SJSA1 (cell line): ENCODE measurements around the gene PLAAT4. TPM values are rescaled to one million over a fixed set of nuclear protein-coding genes. Genes with fewer than 3 reads are reported as not detected.
"Not testable (repeated sequence)": the region's sequence is repeated elsewhere in the genome, so short reads cannot be mapped to it uniquely, and the experiment has no call there.

ENCODE experiments used
- DNase-seq, 2 experiments: peaks; one replicate each; pipeline ENCODE4 v3.0.0-alpha.2; 2015 to 2020; ENCODE audit warnings: low spot score in 2 of 2, low read depth in 1 of 2
- H3K27ac ChIP-seq: fragments of 250-450 bp; sonication (Bioruptor Pico); 2 replicates; pipeline ENCODE4 v1.5.1; 2020; ENCODE audit warnings: mild to moderate bottlenecking, moderate library complexity
- H3K27me3 ChIP-seq: fragments of 250-450 bp; sonication (Bioruptor Pico); replicated peaks from 2 replicates; pipeline ENCODE4 v1.5.1; 2020; ENCODE audit warnings: mild to moderate bottlenecking, moderate library complexity
- H3K36me3 ChIP-seq: fragments of 250-450 bp; sonication (Bioruptor Pico); 2 replicates; pipeline ENCODE4 v1.5.1; 2020; ENCODE audit warnings: mild to moderate bottlenecking
- H3K4me1 ChIP-seq: fragments of 250-450 bp; sonication (Bioruptor Pico); replicated peaks from 2 replicates; pipeline ENCODE4 v1.6.1; 2021; ENCODE audit warnings: mild to moderate bottlenecking
- H3K4me3 ChIP-seq: fragments of 250-450 bp; sonication (Bioruptor Pico); 2 replicates; pipeline ENCODE4 v1.5.1; 2020; ENCODE audit warnings: mild to moderate bottlenecking
- H3K9me3 ChIP-seq: fragments of 250-450 bp; sonication (Bioruptor Pico); replicated peaks from 2 replicates; pipeline ENCODE4 v1.5.1; 2020; ENCODE audit warnings: mild to moderate bottlenecking
- total RNA-seq: library from RNA; depleted of rRNA; stranded (reverse); fragments of >200 nt; shearing (Covaris generic); gene quantifications from 2 replicates; pipeline ENCODE4 v1.2.3, GENCODE V29; 2014; rRNA removed

PLAAT4 gene
- total RNA-seq, 1 experiment from 2014 or later: 32.1 TPM

GRCh38 chr11:63574856-63575602, 38.4 kb downstream of the PLAAT4 start:
- peak overlapping the region; percentile 20 for H3K4me3 ChIP-seq
- peaks cover 16% of the 10 kb centered on the region for H3K36me3 ChIP-seq
- peaks cover 2% of the 10 kb centered on the region; the same call in 1 of the 2 replicates for H3K9me3 ChIP-seq
- no peaks in the 10 kb centered on the region for H3K27me3 ChIP-seq
- H3K4me1 ChIP-seq: peaks cover 25% of the 10 kb centered on the region
- H3K27ac ChIP-seq: peak overlapping the region; percentile 74
- DNase-seq: peak in 1 of 2 experiments; percentile 69

- H3K9me3 ChIP-seq: peaks cover 15% of the 10 kb centered on the region
- DNase-seq, H3K4me3 ChIP-seq, H3K27me3 ChIP-seq, H3K27ac ChIP-seq: not testable (repeated sequence)
- peaks cover 44% of the 10 kb centered on the region for H3K36me3 ChIP-seq
- H3K4me1 ChIP-seq: peaks cover 23% of the 10 kb centered on the region
Measured at GRCh38 chr11:63578882-63579281, 42.3 kb downstream of the PLAAT4 start.

- not testable (repeated sequence) for H3K27ac ChIP-seq, DNase-seq
- H3K9me3 ChIP-seq: peaks cover 15% of the 10 kb centered on the region
Measured at GRCh38 chr11:63581224-63581623, 44.6 kb downstream of the PLAAT4 start.

GRCh38 chr11:63583357-63583677, 46.7 kb downstream of the PLAAT4 start:
- no peak overlapping the region for H3K4me3 ChIP-seq
- peaks cover 59% of the 10 kb centered on the region for H3K36me3 ChIP-seq
- H3K27me3 ChIP-seq: no peaks in the 10 kb centered on the region
- H3K9me3 ChIP-seq: peaks cover 15% of the 10 kb centered on the region
- H3K4me1 ChIP-seq: no peaks in the 10 kb centered on the region
- DNase-seq: no peak
- no peak overlapping the region for H3K27ac ChIP-seq

More at GRCh38 chr11:63581224-63581623, 44.6 kb downstream of the PLAAT4 start:
- H3K4me1 ChIP-seq, H3K27me3 ChIP-seq, H3K4me3 ChIP-seq: not testable (repeated sequence)
- H3K36me3 ChIP-seq: peaks cover 54% of the 10 kb centered on the region

GRCh38 chr11:63586451-63587166, 50.0 kb downstream of the PLAAT4 start:
- peaks cover 5% of the 10 kb centered on the region for H3K9me3 ChIP-seq
- H3K36me3 ChIP-seq: peaks cover 49% of the 10 kb centered on the region
- H3K4me3 ChIP-seq: no peak overlapping the region
- no peaks in the 10 kb centered on the region for H3K27me3 ChIP-seq
- no peaks in the 10 kb centered on the region for H3K4me1 ChIP-seq
- no peak for DNase-seq
- H3K27ac ChIP-seq: no peak overlapping the region

GRCh38 chr11:63589000-63589399, 52.4 kb downstream of the PLAAT4 start:
- no peak for DNase-seq
- Histone ChIP-seq H3K27me3 (no peaks in the 10 kb centered on the region), H3K4me3 (no peak overlapping the region), H3K4me1 (0 out of 2 replicates have a peak, but pooled peaks cover 3% of the 10 kb centered on the region), H3K9me3 (no peaks in the 10 kb centered on the region), H3K36me3 (peaks cover 45% of the 10 kb centered on the region), H3K27ac (no peak overlapping the region)

- no peak overlapping the region for H3K27ac ChIP-seq
- H3K9me3 ChIP-seq: no peaks in the 10 kb centered on the region
- DNase-seq: no peak
- peaks cover 43% of the 10 kb centered on the region for H3K36me3 ChIP-seq
- H3K4me3 ChIP-seq: no peak overlapping the region
- no peaks in the 10 kb centered on the region for H3K27me3 ChIP-seq
- peaks cover 4% of the 10 kb centered on the region; the same call in 1 of the 2 replicates for H3K4me1 ChIP-seq
Measured at GRCh38 chr11:63590024-63590788, 53.6 kb downstream of the PLAAT4 start.

- Histone ChIP-seq H3K27me3 (no peaks in the 10 kb centered on the region), H3K9me3 (no peaks in the 10 kb centered on the region), H3K4me1 (peaks cover 12% of the 10 kb centered on the region), H3K4me3 (no peak overlapping the region), H3K27ac (no peak overlapping the region), H3K36me3 (peaks cover 45% of the 10 kb centered on the region)
- DNase-seq: peak; percentile 65 to 69
Measured at GRCh38 chr11:63592975-63593395, 56.4 kb downstream of the PLAAT4 start.

- Histone ChIP-seq H3K9me3 (no peaks in the 10 kb centered on the region), H3K4me1 (peaks cover 34% of the 10 kb centered on the region), H3K36me3 (peaks cover 47% of the 10 kb centered on the region), H3K4me3 (no peak overlapping the region), H3K27ac (0 out of 2 replicates have a peak overlapping the region, but pooled peaks have one; percentile 2), H3K27me3 (no peaks in the 10 kb centered on the region)
- peak in 1 of 2 experiments; percentile 47 for DNase-seq
Measured at GRCh38 chr11:63595296-63595695, 58.7 kb downstream of the PLAAT4 start.

Other genes starting within 250 kb of the PLAAT4 start
- not detected in 2 replicates for gene SLC22A9, start 167.0 kb upstream of the PLAAT4 start, total RNA-seq
- gene PLAAT5, start 45.6 kb upstream of the PLAAT4 start, total RNA-seq: 0.24 TPM in 1 of 2 replicates, not detected in the other
- 0.25 and 0.39 TPM in 2 replicates for gene LGALS12, start 30.7 kb upstream of the PLAAT4 start, total RNA-seq
- 0.39 TPM in 1 of 2 replicates, not detected in the other for gene PLAAT2, start 26.6 kb downstream of the PLAAT4 start, total RNA-seq
- gene PLAAT3, start 77.6 kb downstream of the PLAAT4 start, total RNA-seq: 55.8 and 63.8 TPM in 2 replicates
- gene ATL3, start 134.6 kb downstream of the PLAAT4 start, total RNA-seq: 105 and 183 TPM in 2 replicates
- gene RTN3, start 144.7 kb downstream of the PLAAT4 start, total RNA-seq: 71.7 and 93.9 TPM in 2 replicates
- gene ZFTA, start 232.0 kb downstream of the PLAAT4 start, total RNA-seq: 28.7 and 29.5 TPM in 2 replicates